Spleen (tissue), 11 donors: Measurements from ENCODE around the gene ANGEL2. TPM values are rescaled to one million over a fixed set of nuclear protein-coding genes. Genes with fewer than 3 reads are reported as not detected.

ENCODE experiments used
- DNase-seq: peaks from one replicate; pipeline ENCODE4 v3.0.0-alpha.2; 2020
- H3K27ac ChIP-seq, 8 donors: fragments of 200-600 bp; sonication (generic) in 7 of 8; 1 replicate in 4 of 8; 2 replicates in 4 of 8; pipeline versions ENCODE4 v1.5.0 to v1.8.0; 2016 to 2021; ENCODE audit warnings: inconsistent platforms in 4 of 8, mild to moderate bottlenecking in 4 of 8, moderate library complexity in 1 of 8
- H3K27me3 ChIP-seq, 7 donors: fragments of 200-600 bp; sonication (generic) in 6 of 7; replicated peaks in 1 of 7; 1 replicate in 4 of 7; 2 replicates in 3 of 7; pipeline versions ENCODE4 v1.5.0 to v1.8.0; 2016 to 2021; ENCODE audit warnings: inconsistent platforms in 3 of 7, mild to moderate bottlenecking in 1 of 7
- H3K36me3 ChIP-seq, 6 donors: fragments of 200-600 bp; sonication (generic) in 5 of 6; 1 replicate in 4 of 6; 2 replicates in 2 of 6; pipeline versions ENCODE4 v1.5.0 to v1.8.0; 2016 to 2021; ENCODE audit warnings: inconsistent platforms in 2 of 6
- H3K4me1 ChIP-seq, 6 donors: fragments of 200-600 bp; sonication (generic) in 5 of 6; 1 replicate in 3 of 6; 2 replicates in 3 of 6; pipeline versions ENCODE4 v1.5.0 to v1.8.0; 2016 to 2021; ENCODE audit warnings: inconsistent platforms in 3 of 6
- H3K4me3 ChIP-seq, 8 donors: fragments of 200-600 bp; sonication (generic) in 7 of 8; 1 replicate in 4 of 8; 2 replicates in 4 of 8; pipeline versions ENCODE4 v1.5.0 to v1.8.0; 2016 to 2021; ENCODE audit warnings: inconsistent platforms in 4 of 8, mild to moderate bottlenecking in 4 of 8, moderate library complexity in 2 of 8
- H3K9me3 ChIP-seq, 8 donors: fragments of 200-600 bp; sonication (generic) in 7 of 8; 1 replicate in 4 of 8; 2 replicates in 4 of 8; pipeline versions ENCODE4 v1.5.0 to v1.8.0; 2016 to 2021; ENCODE audit warnings: inconsistent platforms in 4 of 8
- POLR2A ChIP-seq, 3 donors: fragments of 450-650 bp; IDR thresholded peaks; one replicate each; pipeline ENCODE4 v1.5.1; 2017; ENCODE audit warnings: antibody characterized with exemption in 3 of 3, mild to moderate bottlenecking in 1 of 3
- POLR2AphosphoS5 ChIP-seq, 3 donors: sonication (generic); formaldehyde crosslinking; IDR thresholded peaks; one replicate each; pipeline ENCODE4 v1.5.1; 2017; ENCODE audit warnings: antibody characterized with exemption in 3 of 3
- WGBS, 5 donors: extraction: QIAGEN DNeasy Blood & Tissue Kit in 3 of 5; methylation state at CpG; one replicate each; pipeline versions ENCODE4 v1.1.5 to v1.1.7; 2013 to 2018; 5-methylcytosine and 5-hydroxymethylcytosine counted together
- intact Hi-C: fragments of 100-400 bp; cut with DNase I; formaldehyde crosslinking; loops from one replicate; pipeline ENCODE4 v1.15.0; 2023; ENCODE audit warnings: low total_unique reads
- polyA plus RNA-seq, 3 donors: library from polyadenylated mRNA; stranded (reverse); fragments of 200-250 nt; gene quantifications; one replicate each; pipeline ENCODE4 v1.2.1, GENCODE V29; 2013
- total RNA-seq, 7 donors: library from RNA; depleted of rRNA in 3 of 7; stranded (reverse); fragments of >200 nt in 3 of 7; fragmentation: NEBNext Ultra II Directional in 4 of 7; extraction: Animal tissue kit (Norgen Biotek cat#: 25700) in 4 of 7; gene quantifications; one replicate each; pipeline versions ENCODE4 v1.1.0 to v1.2.1, GENCODE V29; 2016 to 2021
- TF ChIP-seq, protein P1 (sequence below), 11 experiments: fragments of 200-600 bp in 7 of 11; fragments of 450-650 bp in 4 of 11; sonication (generic) in 4 of 11; IDR thresholded peaks in 8 of 11; conservative IDR thresholded peaks in 3 of 11; 1 replicate in 7 of 11; 2 replicates in 4 of 11; pipeline versions ENCODE4 v1.4.0 to v1.8.0; 2016 to 2021; ENCODE audit warnings: antibody characterized with exemption in 11 of 11, inconsistent platforms in 4 of 11, mild to moderate bottlenecking in 1 of 11
- donor health status: healthy with polysubstance abuse.
- donor health status: DM: no; HTN: no; CAD: no; lungs with moderate emphysema.
- donor health status: DM: no; HTN: no; CAD: no.
- donor health status: Bipolar disorder and iron deficiency.
- donor health status: healthy.
- donor health status: DM: no; HTN: no; CAD: no.
- donor health status: DM: yes; HTN: yes; CAD: no.

The ANGEL2 gene
- total and polyA plus RNA-seq, 10 donors: 18.3 to 96.8 (median 50.9) TPM

DNA sequence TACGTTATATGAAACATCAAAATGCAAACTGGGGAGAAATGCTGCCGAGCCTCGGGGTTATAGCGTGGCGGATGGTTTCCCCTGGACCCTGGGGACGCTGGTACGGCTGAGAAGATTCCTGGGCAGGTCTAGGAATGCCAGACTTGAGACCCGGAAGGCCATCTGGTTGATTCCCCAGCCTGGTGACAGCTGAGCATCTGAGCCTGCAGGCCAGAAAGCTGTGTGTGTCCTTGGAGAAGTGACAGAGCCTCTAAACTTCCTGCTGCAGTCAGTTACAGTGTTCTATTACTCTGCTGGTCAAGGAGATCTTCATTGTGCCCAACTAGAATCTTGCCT lies 63.1 kb downstream of the ANGEL2 start:
- TF ChIP-seq POLR2AphosphoS5 (IDR thresholded peaks at IDR 0.05) (no peak), POLR2A (IDR thresholded peaks at IDR 0.05) (no peak)
- TF ChIP-seq, protein P1, sequence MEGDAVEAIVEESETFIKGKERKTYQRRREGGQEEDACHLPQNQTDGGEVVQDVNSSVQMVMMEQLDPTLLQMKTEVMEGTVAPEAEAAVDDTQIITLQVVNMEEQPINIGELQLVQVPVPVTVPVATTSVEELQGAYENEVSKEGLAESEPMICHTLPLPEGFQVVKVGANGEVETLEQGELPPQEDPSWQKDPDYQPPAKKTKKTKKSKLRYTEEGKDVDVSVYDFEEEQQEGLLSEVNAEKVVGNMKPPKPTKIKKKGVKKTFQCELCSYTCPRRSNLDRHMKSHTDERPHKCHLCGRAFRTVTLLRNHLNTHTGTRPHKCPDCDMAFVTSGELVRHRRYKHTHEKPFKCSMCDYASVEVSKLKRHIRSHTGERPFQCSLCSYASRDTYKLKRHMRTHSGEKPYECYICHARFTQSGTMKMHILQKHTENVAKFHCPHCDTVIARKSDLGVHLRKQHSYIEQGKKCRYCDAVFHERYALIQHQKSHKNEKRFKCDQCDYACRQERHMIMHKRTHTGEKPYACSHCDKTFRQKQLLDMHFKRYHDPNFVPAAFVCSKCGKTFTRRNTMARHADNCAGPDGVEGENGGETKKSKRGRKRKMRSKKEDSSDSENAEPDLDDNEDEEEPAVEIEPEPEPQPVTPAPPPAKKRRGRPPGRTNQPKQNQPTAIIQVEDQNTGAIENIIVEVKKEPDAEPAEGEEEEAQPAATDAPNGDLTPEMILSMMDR (IDR thresholded peaks at IDR 0.05 in 8 of 11, conservative IDR thresholded peaks at IDR 0.05 in 3 of 11): no peak
- no peaks in the 10 kb centered on the region for H3K36me3 ChIP-seq
- H3K9me3 ChIP-seq: peaks cover 0 to 6% (median 0%) of the 10 kb centered on the region in 8 donors
- H3K4me1 ChIP-seq: peaks cover 0 to 36% (median 17%) of the 10 kb centered on the region in 6 donors
- WGBS, 5 donors: 66 to 78% (median 75%) methylated on average over 8 of the region's 8 CpGs
- no peak overlapping the region for H3K4me3 ChIP-seq
- no peak for DNase-seq
- H3K27me3 ChIP-seq: peaks cover 0 to 44% (median 13%) of the 10 kb centered on the region in 7 donors
- peak overlapping the region in 4 of 8 donors; percentile 7 to 44 (median 10) for H3K27ac ChIP-seq
- intact Hi-C loops: no loop called here

DNA sequence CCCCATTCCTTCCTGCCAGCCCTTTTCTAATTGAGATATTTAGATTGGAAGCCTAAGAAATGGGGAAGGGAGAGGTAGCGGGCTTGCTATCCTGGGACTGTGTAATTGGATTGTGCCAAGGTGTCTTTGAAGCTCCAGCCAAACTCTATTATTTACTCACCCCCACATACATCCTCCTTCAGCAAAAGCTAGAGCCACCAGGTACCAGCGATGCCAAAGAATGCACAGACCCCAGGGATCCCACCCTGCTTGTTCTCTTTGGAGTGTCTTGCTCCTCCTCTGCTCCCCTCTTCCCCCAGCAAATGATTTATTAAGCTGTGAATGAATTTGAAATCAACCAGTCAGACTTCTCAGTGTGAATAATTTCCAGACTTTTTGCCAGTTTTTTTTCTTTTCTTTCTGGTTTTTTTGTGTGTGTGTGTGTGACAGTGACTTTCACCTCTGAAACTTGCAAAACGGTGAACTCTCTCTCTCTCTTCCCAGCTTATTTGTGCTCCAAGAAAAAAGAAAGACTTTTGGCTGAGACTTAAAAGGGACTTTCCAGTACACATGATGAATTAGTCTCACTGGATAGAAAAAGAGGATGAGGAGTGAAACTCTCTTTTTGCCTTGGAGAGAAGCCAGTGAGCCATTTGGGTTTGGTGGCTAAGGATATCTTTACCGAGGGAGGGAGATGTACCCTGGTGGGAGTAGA lies 63.6 kb downstream of the ANGEL2 start:
- 70 to 82% (median 73%) methylated on average over 4 of the region's 4 CpGs for WGBS, 5 donors
- peaks cover 0 to 6% (median 0%) of the 10 kb centered on the region in 8 donors for H3K9me3 ChIP-seq
- H3K4me1 ChIP-seq: peaks cover 0 to 36% (median 18%) of the 10 kb centered on the region in 6 donors
- no peaks in the 10 kb centered on the region for H3K36me3 ChIP-seq
- H3K27ac ChIP-seq: peak overlapping the region in 4 of 8 donors; percentile 7 to 44 (median 10)
- TF ChIP-seq, protein P1 (IDR thresholded peaks at IDR 0.05 in 8 of 11, conservative IDR thresholded peaks at IDR 0.05 in 3 of 11): no peak
- TF ChIP-seq POLR2AphosphoS5 (IDR thresholded peaks at IDR 0.05) (no peak), POLR2A (IDR thresholded peaks at IDR 0.05) (no peak)
- no peak for DNase-seq
- H3K27me3 ChIP-seq: peaks cover 0 to 44% (median 13%) of the 10 kb centered on the region in 7 donors
- H3K4me3 ChIP-seq: peak overlapping the region in 4 of 8 donors; percentile 21 to 81 (median 58)
- intact Hi-C loops: no loop called here

DNA sequence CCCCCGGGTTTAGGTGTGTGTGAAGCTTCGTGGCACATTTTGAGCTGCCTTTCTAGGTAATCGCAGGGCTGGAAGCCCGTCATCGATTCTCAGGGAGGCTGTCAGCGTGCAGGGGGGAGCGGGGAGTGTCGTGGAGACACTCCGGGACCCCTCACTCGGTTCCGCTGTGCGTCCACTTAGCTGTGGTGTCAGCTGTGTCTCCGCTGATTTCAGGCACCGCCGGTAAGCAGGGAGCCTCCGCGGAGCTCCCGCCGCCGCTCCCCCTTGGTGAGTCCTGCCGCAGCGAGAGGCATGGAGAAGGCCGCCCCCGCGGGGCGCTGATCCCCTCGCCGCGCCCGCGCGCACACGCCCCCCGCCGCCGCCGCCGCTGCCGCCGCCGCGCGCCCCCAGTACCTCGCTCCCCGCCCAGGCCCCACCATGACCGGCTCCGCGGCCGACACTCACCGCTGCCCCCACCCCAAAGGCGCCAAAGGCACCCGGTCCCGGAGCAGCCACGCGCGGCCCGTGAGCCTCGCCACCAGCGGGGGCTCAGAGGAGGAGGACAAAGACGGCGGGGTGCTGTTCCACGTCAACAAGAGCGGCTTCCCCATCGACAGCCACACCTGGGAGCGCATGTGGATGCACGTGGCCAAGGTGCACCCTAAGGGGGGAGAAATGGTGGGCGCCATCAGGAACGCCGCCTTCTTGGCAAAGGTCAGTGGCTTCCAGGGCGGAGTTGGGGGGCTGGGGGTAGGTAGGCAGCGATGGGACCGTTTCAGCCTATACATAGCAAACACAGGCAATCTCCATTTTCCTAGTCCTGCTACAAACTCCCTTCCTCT lies 64.3 kb downstream of the ANGEL2 start:
- H3K27me3 ChIP-seq: peaks cover 0 to 44% (median 13%) of the 10 kb centered on the region in 7 donors
- DNase-seq: no peak
- H3K4me1 ChIP-seq: peaks cover 0 to 43% (median 19%) of the 10 kb centered on the region in 6 donors
- WGBS, 5 donors: 10 to 29% (median 16%) methylated on average over 28 to 72 of the region's 72 CpGs
- peak overlapping the region in 1 of 8 donors; percentile 7 for H3K27ac ChIP-seq
- TF ChIP-seq, protein P1 (IDR thresholded peaks at IDR 0.05 in 8 of 11, conservative IDR thresholded peaks at IDR 0.05 in 3 of 11): no peak
- TF ChIP-seq POLR2AphosphoS5 (IDR thresholded peaks at IDR 0.05): no peak
- TF ChIP-seq POLR2A (IDR thresholded peaks at IDR 0.05): no peak
- H3K9me3 ChIP-seq: peaks cover 0 to 6% (median 0%) of the 10 kb centered on the region in 8 donors
- no peaks in the 10 kb centered on the region for H3K36me3 ChIP-seq
- intact Hi-C loops: no loop called here
- peak overlapping the region; percentile 32 to 81 (median 56) for H3K4me3 ChIP-seq
